DLD1 (cell line): ENCODE data around the gene RAPGEF4.
"Not testable (repeated sequence)": the region's sequence is repeated elsewhere in the genome, so short reads cannot be mapped to it uniquely, and the experiment has no call there.

ENCODE experiments used
- in situ Hi-C: cut with HindIII; loops from 2 replicates; pipeline ENCODE4 v1.10.0; 2017; ENCODE audit warnings: low sequenced_read_pairs

Gene RAPGEF4

GRCh38 chr2:173027181-173028128, 291.8 kb downstream of the RAPGEF4 start:
- in situ Hi-C loops, result loop anchor here (10.0 kb wide), 1 partner anchor 187 kb away; no protein-coding TSS in a partner anchor

- in situ Hi-C loops, result loop anchor here (10.0 kb wide), 1 partner anchor 187 kb away; no protein-coding TSS in a partner anchor
These were observed 292.5 kb downstream of the RAPGEF4 start for GRCh38 chr2:173028141-173028540.

- in situ Hi-C loops, result loop anchor here (10.0 kb wide), 1 partner anchor 186 kb away; no protein-coding TSS in a partner anchor
These were observed 293.0 kb downstream of the RAPGEF4 start for GRCh38 chr2:173028671-173029070.

GRCh38 chr2:173030561-173031490, 295.2 kb downstream of the RAPGEF4 start:
- in situ Hi-C loops, result no loop called here

- in situ Hi-C loops, result no loop called here
These were observed 296.4 kb downstream of the RAPGEF4 start for GRCh38 chr2:173032032-173032431.

- in situ Hi-C loops, result no loop called here
These were observed 297.4 kb downstream of the RAPGEF4 start for GRCh38 chr2:173033084-173033483.

GRCh38 chr2:173034143-173034542, 298.5 kb downstream of the RAPGEF4 start:
- in situ Hi-C loops, result no loop called here

GRCh38 chr2:173037245-173038120, 301.8 kb downstream of the RAPGEF4 start:
- in situ Hi-C loops, result no loop called here

- in situ Hi-C loops, result not testable (repeated sequence)
These were observed 302.6 kb downstream of the RAPGEF4 start for GRCh38 chr2:173038257-173038656.

- in situ Hi-C loops, result no loop called here
These were observed 305.1 kb downstream of the RAPGEF4 start for GRCh38 chr2:173040729-173041128.

GRCh38 chr2:173043476-173043875, 307.8 kb downstream of the RAPGEF4 start:
- in situ Hi-C loops, result no loop called here

- in situ Hi-C loops, result no loop called here
These were observed 308.4 kb downstream of the RAPGEF4 start for GRCh38 chr2:173043897-173044519.

- in situ Hi-C loops, result no loop called here
These were observed 309.0 kb downstream of the RAPGEF4 start for GRCh38 chr2:173044686-173045085.

GRCh38 chr2:173045181-173045580, 309.5 kb downstream of the RAPGEF4 start:
- in situ Hi-C loops, result no loop called here

- in situ Hi-C loops, result no loop called here
These were observed 312.9 kb downstream of the RAPGEF4 start for GRCh38 chr2:173048522-173048896.

- in situ Hi-C loops, result no loop called here
These were observed 313.4 kb downstream of the RAPGEF4 start for GRCh38 chr2:173048897-173049661.

GRCh38 chr2:173049831-173050230, 314.2 kb downstream of the RAPGEF4 start:
- in situ Hi-C loops, result no loop called here

GRCh38 chr2:173050684-173051083, 315.0 kb downstream of the RAPGEF4 start:
- in situ Hi-C loops, result no loop called here
